Measurements from ENCODE around the gene ARHGAP15.

DNA sequence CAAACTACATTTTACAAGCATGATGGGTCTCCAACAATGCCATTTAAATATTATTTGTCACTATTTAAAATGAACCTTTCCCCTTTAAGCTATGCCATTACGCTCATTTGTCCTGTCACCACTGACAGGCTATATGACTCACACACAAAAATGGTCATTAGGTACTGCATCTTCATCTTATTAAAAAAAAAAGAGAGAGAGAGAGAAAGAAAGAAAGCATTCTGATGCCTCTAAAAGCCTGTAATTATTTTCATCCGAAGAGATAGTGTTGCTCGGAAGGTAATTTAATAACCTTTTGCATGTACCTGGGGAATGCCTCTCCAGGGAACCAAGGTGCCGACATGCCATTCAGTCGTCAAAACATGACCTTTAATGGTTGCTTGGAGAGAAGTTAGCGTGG is 226.7 kb downstream of the ARHGAP15 start:
- TF ChIP-seq, protein P1, sequence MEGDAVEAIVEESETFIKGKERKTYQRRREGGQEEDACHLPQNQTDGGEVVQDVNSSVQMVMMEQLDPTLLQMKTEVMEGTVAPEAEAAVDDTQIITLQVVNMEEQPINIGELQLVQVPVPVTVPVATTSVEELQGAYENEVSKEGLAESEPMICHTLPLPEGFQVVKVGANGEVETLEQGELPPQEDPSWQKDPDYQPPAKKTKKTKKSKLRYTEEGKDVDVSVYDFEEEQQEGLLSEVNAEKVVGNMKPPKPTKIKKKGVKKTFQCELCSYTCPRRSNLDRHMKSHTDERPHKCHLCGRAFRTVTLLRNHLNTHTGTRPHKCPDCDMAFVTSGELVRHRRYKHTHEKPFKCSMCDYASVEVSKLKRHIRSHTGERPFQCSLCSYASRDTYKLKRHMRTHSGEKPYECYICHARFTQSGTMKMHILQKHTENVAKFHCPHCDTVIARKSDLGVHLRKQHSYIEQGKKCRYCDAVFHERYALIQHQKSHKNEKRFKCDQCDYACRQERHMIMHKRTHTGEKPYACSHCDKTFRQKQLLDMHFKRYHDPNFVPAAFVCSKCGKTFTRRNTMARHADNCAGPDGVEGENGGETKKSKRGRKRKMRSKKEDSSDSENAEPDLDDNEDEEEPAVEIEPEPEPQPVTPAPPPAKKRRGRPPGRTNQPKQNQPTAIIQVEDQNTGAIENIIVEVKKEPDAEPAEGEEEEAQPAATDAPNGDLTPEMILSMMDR (IDR thresholded peaks at IDR 0.05), result no peak
- TF ChIP-seq POLR2A (IDR thresholded peaks at IDR 0.05), result no peak

Data from gastroesophageal sphincter (tissue), 3 donors.